Measurements from ENCODE around the gene SPAG16. TPM values are rescaled to one million over a fixed set of nuclear protein-coding genes. Genes with fewer than 3 reads are reported as not detected.

The SPAG16 gene
- total RNA-seq, 1 experiment from 2014 or later, result 30.0 TPM

GRCh38 chr2:213914510-213914909, 630.2 kb downstream of the SPAG16 start:
- H3K36me3 ChIP-seq (ENCODE audit: low read depth), result no peaks in the 10 kb centered on the region
- no peak for DNase-seq
- no peaks in the 10 kb centered on the region for H3K9me2 ChIP-seq (ENCODE audit: insufficient read depth)
- ChIA-PET POLR2A (ENCODE audit: unreplicated experiment) (no interaction called here), CTCF (no interaction called here)
- no peaks in the 10 kb centered on the region for H3K4me1 ChIP-seq (replicated peaks; ENCODE audit: insufficient read depth)
- no peaks in the 10 kb centered on the region for H3F3A ChIP-seq (ENCODE audit: insufficient read depth, low read depth)
- TF ChIP-seq EZH2 (IDR thresholded peaks at IDR 0.05; ENCODE audit: low read depth) (no peak), CTCF (conservative IDR thresholded peaks at IDR 0.05) (no peak)
- no peaks in the 10 kb centered on the region for H3K27me3 ChIP-seq (ENCODE audit: insufficient read depth, low read depth)
- H3K79me2 ChIP-seq (ENCODE audit: low read depth), result no peaks in the 10 kb centered on the region
- H3K4me3 ChIP-seq, result no peak overlapping the region
- H4K20me1 ChIP-seq (ENCODE audit: insufficient read depth), result no peaks in the 10 kb centered on the region
- no peak overlapping the region for H3K4me2 ChIP-seq
- no peaks in the 10 kb centered on the region; the same call in 1 of the 2 replicates for H3K9me3 ChIP-seq (ENCODE audit: insufficient read depth, low read depth)
- no TSS peak for BruUV-seq (replicated peaks)
- intact Hi-C loops (cut with micrococcal nuclease; ENCODE audit: unreplicated experiment), result no loop called here
- no peak overlapping the region for H2AFZ ChIP-seq
- H3K27ac ChIP-seq, result no peak overlapping the region

- Histone ChIP-seq H3K27ac (no peak overlapping the region), H3K27me3 (ENCODE audit: insufficient read depth, low read depth) (no peaks in the 10 kb centered on the region), H3K4me3 (no peak overlapping the region), H3K79me2 (ENCODE audit: low read depth) (no peaks in the 10 kb centered on the region), H2AFZ (no peak overlapping the region), H4K20me1 (ENCODE audit: insufficient read depth) (no peaks in the 10 kb centered on the region), H3K4me2 (no peak overlapping the region), H3K9me2 (ENCODE audit: insufficient read depth) (no peaks in the 10 kb centered on the region; the same call in 1 of the 2 replicates), H3K36me3 (ENCODE audit: low read depth) (no peaks in the 10 kb centered on the region), H3F3A (ENCODE audit: insufficient read depth, low read depth) (no peaks in the 10 kb centered on the region), H3K4me1 (replicated peaks; ENCODE audit: insufficient read depth) (no peaks in the 10 kb centered on the region), H3K9me3 (ENCODE audit: insufficient read depth, low read depth) (no peaks in the 10 kb centered on the region; the same call in 1 of the 2 replicates)
- POLR2A ChIA-PET (ENCODE audit: unreplicated experiment), result no interaction called here
- BruUV-seq (replicated peaks), result no TSS peak
- no peak for DNase-seq
- TF ChIP-seq CTCF (conservative IDR thresholded peaks at IDR 0.05), result no peak
- no peak for TF ChIP-seq EZH2 (IDR thresholded peaks at IDR 0.05; ENCODE audit: low read depth)
- intact Hi-C loops (cut with micrococcal nuclease; ENCODE audit: unreplicated experiment), result no loop called here
- CTCF ChIA-PET, result no interaction called here
Observed at GRCh38 chr2:213920014-213920413, 635.8 kb downstream of the SPAG16 start.

- no TSS peak for BruUV-seq (replicated peaks)
- TF ChIP-seq EZH2 (IDR thresholded peaks at IDR 0.05; ENCODE audit: low read depth) (no peak), CTCF (conservative IDR thresholded peaks at IDR 0.05) (no peak)
- no peaks in the 10 kb centered on the region; the same call in 1 of the 2 replicates for H3K9me3 ChIP-seq (ENCODE audit: insufficient read depth, low read depth)
- H3K4me3 ChIP-seq, result no peak overlapping the region
- no peaks in the 10 kb centered on the region for H3F3A ChIP-seq (ENCODE audit: insufficient read depth, low read depth)
- no peak for DNase-seq
- no peak overlapping the region for H2AFZ ChIP-seq
- intact Hi-C loops (cut with micrococcal nuclease; ENCODE audit: unreplicated experiment), result no loop called here
- no peak overlapping the region for H3K4me2 ChIP-seq
- no peaks in the 10 kb centered on the region; the same call in 1 of the 2 replicates for H3K9me2 ChIP-seq (ENCODE audit: insufficient read depth)
- no peaks in the 10 kb centered on the region for H3K4me1 ChIP-seq (replicated peaks; ENCODE audit: insufficient read depth)
- no peaks in the 10 kb centered on the region for H3K36me3 ChIP-seq (ENCODE audit: low read depth)
- H4K20me1 ChIP-seq (ENCODE audit: insufficient read depth), result no peaks in the 10 kb centered on the region
- ChIA-PET CTCF (no interaction called here), POLR2A (ENCODE audit: unreplicated experiment) (no interaction called here)
- H3K79me2 ChIP-seq (ENCODE audit: low read depth), result no peaks in the 10 kb centered on the region
- no peaks in the 10 kb centered on the region for H3K27me3 ChIP-seq (ENCODE audit: insufficient read depth, low read depth)
- no peak overlapping the region for H3K27ac ChIP-seq
Observed at GRCh38 chr2:213923543-213923942, 639.3 kb downstream of the SPAG16 start.

All from PC-9 (cell line).